T-helper 2 cell (primary cell): ENCODE results near the gene DCTN3.

Experiments
- DNase-seq, 5 experiments: peaks; one replicate each; pipeline versions ENCODE4 v3.0.0 to v3.0.0-alpha.2; 2012 to 2022
- total RNA-seq, 2 donors: gene quantifications; one replicate each; lab custom pipeline; 2026; lab: John Stamatoyannopoulos, UW

The DCTN3 gene
- 14.3 to 25.9 reads per million in 2 donors for total RNA-seq

DNA sequence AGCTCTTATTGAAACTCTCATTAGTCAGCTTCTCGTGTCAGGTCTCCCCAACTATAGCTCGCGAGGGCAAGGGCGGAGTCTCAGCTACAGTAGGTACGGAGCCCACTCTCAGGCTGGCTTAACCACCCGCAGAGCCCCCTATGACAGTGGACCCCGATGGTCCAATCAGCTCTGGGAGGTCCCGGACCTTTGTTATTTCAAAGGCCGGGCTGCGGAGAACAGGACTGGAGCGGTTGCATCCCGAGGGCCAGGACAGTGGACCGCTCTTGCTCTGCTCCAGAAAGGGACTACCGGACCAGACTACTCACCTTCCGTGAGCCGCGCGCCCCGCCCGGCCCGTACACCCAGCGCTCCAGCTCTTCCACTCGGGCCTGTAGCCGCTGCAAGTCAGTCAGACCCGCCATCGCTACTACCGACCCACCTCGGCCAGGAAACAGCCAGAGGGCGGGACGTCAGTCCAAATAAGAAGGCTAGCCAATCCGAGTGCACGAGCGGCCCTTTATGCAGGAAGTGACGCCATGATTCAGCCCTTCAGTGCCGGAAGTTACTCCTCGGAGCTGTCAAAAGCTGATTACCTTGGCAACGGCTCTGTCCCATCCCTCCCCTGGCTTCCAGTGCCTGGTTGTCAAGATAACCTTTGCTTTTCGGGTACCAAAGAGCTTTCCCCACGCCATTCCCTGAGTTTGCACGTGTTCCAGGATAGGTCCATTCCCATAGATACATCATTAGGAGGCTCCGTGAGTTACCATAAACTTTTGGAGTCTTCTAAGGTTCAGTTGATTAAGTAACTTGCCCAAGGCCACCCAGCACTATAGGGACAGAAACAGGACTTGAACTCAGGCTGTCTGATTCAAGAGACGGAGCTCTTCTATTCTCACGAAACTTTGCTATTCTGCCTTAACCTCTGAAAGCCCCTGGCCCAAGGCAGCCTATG, at the start of gene DCTN3:
TSS of gene DCTN3 (minus strand) at position 435 of the 934 bp plus-strand sequence. CDS start at position 404, 31 bp downstream.
- DNase-seq: peak; percentile 67 to 97 (median 87)

DNA sequence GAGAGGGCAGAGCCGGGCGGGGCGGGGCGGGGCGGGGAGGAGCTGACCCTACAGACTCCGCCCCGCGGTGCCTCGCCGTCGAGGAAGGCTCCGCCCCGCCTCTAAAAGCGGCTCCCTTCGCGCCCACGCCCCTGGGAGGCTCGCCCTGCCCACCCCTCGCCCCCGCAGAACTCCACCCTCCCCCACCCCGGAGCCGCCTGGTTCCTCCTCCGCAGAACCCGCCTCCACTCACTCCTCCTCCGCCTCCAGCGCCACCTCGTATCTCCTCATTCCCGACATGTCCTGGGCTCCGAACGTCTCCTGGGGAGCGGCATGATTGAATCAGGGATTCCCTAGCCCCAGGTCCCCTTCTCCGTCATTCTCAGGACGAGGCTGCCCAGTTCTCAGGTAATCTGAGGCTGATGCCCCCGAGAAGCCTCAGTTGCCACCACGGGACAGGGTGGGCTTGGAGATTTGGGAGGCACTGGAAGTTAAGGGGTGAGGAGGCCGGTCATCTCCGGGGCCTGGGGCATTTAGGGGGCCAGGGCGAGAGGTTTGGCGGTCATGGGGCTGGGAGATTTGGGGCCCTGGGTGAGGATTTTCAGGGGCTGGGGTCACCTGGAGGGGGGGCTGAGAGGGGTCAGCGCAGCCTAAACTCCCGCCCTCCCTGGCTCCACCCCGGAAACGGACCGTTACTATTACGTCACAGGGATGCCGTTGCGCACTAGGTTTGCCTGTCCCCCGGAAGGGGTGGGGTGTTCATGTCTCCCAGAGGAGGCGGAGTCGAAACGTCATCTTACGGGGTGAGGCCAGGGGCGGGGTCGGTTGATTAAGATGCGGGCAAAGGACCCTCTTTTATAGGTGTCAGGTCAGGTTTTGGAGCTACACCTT, 45.3 kb upstream of the DCTN3 start:
- peak; percentile 71 to 93 (median 88) for DNase-seq

DNA sequence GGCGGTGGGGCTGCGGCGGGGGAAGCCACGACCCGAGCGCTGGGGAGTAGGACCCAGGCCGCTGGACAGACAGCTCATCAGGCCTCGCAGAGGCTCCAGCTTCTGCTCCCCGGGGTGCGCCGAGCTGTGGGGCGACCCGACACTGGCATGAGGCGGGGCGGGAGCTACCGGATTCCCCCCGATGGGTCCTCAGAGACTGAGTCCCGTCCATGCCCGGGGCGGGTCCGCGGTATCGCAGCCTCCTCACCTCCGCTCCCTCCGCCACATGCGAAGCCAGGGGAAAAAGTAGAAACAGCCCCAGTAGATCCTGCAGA, 44.7 kb upstream of the DCTN3 start:
- DNase-seq: no peak

DNA sequence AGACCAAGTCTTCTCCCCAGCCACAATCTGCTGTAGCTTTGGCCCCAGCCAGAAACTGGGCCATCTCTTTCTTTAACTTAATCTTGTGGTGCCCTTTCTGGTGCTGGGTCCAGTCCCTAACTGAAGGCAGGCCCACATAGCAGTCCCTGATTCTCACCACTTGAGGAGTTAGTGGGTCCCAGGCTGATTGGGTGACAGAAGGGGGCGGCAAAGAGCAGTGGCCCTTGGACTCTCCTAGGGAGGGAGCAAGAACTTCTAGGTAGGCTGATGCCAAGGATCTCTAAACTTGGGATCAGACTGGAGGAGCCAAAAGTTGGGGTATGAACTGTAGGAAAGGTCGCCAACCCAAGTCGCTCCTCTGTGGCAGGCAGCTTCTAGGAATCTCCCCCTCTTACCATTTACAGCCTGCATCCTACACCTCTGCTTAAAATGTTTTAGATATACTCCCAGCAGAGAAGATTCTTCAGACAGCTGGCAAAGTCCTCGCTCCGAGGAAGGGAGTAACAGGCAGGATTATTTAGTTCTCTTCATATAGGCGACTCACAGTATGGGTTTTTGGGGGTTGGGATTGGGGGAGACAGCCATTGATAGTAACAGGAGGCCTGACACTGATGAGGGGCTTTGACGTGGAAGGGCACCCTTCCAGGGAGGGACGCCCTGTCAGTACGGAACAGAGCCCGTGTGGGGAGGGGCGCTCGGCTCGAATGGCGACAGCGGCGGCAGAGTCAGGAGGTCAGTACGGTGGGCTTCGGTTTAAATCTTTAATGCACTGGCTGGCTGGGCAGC, 44.2 kb upstream of the DCTN3 start:
- peak; percentile 48 to 76 (median 55) for DNase-seq

DNA sequence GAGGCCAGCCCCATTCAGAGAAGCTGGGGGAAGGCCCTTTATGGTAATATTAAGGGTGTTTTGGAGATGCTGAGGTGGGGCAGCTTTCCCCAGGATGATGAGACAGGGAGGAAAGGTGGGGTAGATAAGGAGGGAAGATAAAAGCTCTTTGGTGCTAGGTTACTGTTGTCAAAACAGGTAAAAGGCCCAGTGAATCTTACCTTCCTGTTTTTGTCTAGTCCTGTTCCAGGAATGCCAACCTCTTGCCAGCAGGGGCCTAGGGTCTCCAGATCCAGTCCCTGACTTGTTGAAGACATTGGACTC, 43.0 kb upstream of the DCTN3 start:
- peak in 3 of 5 experiments; percentile 32 to 43 (median 38) for DNase-seq

DNA sequence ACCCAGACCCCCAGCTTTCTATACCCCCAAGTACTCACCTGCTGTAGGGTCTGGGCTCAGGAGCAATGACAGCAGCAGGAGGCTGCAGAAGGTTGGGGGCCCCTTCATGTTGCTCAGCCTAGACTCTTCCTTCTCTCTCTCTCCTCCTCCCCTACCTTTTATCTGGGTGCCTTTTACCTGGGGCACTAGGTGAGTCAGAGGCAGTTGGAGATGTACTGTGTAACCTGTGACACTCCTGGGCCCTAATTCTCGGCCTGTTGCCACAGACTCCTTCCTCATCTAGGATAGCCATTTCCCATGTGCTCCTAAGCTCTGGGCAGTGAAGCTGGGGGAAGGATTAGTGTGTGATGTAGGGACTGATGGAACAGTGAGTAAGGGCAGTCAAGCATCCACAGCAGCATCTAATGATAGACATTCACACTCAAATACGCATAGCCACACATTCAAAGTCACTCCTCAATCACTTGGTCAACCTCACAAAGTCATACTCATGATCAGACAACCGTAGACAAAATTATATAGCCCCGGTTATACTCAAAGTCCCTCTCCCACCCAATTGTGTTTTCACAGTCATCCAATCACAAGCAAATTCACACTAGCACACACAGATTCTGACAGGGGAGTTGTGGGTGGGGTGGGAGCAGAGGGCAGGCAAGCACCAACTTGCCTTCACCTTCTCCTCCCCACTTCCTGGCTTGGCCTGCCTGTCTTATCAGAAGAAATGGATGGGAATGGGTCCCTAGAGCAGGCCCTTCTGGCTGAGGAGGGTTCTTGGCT, 42.4 kb upstream of the DCTN3 start, which contains the start of gene CCL27:
TSS of gene CCL27 (minus strand) at position 132 of the 777 bp plus-strand sequence. CDS start at position 108, 24 bp downstream.
- peak in 1 of 5 experiments; percentile 36 for DNase-seq

DNA sequence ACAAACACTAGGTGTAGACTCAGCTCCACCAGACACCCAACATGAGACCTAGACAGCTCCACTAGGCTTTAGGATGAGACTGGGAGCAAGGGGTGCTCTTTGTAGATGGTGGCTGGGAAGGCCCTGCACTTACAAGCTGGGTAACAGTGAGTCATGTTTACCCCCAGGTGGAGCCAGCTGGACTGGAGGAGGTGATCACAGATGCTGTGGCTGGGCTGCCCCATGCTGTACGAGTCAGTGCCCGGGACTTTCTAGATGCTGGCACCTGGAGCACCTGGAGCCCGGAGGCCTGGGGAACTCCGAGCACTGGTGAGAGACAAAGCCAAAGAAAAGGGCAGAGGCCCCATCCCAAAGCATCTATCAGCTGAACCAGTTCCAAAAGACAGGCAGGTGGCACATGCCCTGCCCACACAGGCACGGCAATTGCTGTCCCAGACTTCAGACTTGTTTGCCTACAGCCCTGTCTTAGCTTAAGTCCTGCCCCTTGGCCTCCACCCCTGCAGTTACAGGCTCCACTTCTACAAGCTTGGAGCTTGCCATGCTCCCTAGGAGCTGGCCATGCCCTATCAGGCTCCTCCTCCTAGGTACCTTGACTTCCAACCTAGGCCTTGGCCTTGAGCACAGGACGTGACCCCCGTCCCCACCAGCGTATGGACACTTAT, 39.4 kb upstream of the DCTN3 start:
- no peak for DNase-seq

DNA sequence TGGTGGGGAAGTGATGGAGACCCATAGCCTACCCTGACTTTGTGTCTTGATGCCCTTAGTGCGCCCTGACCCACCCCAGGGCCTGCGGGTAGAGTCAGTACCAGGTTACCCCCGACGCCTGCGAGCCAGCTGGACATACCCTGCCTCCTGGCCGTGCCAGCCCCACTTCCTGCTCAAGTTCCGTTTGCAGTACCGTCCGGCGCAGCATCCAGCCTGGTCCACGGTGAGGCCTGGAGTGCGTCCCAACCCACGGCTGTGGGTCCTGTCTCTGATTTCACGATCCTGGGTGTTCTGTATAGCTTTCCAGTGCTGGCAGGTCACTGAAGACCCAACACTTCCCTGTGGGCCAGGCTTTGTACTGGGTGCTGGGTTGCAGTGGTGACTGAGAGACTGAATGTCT, 38.2 kb upstream of the DCTN3 start:
- DNase-seq: no peak

DNA sequence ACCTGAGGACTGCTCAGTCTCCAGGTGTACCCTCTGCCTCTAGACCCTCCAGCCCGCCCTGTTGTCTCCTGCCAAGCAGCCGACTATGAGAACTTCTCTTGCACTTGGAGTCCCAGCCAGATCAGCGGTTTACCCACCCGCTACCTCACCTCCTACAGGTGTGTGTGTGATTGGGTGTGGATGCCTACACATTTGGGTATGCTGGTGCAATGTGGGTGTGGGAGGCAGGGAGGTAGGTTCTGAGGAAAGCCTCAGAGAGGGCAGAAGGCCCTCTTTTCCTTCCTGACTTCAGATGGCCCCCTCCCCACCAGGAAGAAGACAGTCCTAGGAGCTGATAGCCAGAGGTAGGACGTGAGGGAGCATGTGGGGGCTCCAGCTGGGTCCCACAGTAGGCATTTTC, 36.7 kb upstream of the DCTN3 start:
- DNase-seq: no peak

DNA sequence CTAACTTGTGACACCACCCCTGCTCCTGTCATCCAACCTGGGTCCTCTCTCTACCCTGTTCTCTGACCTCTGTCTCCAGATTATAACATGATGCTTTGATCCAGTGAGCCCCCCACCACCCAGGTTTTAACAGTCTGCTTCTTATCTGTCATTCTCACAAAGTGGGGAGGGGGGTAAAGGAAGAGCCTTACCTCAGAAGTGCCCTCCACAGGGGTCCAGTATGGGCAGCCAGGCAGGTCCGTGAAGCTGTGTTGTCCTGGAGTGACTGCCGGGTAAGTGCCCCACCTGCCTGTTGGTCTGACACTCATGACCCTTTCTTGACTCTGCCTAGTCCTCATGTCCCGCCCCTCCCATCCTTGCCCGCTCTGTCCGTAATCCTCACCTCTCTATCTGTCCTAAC, 35.1 kb upstream of the DCTN3 start:
- DNase-seq: no peak

DNA sequence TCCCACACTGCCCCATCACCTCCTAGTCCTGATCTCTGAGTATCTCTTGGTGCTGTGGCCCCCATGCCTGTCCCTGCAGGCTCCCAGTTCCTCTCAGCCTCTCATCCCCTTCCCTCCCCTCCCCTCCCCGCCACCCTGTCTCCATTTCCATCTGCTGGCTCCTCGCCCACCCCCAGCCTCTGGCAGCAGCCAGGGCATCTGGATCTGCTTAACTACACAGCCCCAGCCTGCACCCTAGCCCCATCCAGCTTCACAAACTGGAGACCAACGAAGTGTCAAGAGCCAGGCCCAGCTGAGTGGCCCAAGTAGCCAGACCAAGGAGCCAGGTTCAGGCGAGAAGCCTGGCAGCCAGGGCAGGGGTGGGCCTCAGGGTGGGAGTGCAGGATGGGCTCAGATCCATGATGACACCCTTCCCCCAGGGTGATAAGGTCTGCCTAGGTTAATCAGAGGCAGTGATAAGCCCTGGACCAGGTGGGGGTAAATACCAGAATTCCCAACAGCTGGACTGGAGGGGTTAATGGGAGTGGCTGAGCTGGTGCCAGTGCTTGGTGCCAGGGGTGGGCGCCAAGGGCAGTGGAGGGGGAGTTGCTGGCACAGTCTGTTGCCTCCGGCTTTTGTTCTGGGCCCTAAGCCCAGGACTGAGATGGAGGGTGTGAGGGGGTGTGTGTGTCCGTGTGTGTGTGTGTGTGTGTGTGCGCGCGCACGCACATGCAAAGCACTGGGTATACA, 34.2 kb upstream of the DCTN3 start:
- no peak for DNase-seq

DNA sequence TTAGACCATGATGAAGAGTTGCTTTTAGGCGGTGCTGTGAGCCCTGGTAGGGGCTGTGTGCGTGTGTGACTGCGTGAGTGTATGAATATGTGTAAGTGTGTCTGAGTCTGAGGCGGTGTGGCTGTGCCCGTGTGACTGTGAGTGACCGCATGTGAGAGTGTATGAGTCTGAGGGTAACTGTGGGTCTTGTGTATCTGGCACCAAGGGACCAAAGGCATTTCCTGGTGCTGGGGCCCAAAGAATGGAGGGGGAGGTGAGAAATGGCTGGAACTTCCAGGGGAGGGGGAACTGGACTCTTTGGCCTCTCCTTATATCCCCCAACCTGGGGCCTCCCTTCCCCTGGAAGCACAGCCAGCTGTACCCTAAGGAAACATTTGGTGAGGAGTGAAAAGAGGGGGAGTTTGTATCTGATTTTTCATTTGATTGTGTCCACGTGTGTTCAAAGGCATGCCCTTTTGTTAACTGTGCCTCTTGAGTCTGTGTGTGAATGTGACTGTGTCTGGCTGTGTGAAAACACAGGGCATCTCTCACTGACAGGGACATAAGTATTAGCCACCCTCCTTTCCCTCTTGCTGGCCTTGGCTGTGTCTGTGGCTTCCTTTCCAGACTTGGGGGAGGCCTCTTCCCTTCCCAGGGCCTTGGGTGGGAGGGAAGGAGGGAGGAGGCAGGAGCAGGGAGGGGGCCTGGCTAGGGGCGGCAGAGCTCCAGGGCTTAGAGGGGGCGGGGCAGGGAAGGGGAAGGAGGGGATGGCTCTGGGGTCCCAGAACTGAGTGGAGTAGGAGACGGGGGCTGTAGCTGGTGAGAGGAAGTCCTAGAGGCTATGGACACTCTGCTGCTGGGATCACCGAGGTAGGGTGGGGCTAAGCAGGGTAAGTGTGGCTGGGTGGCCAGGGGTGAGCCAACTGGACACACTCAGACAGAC, 33.1 kb upstream of the DCTN3 start:
- DNase-seq: no peak

DNA sequence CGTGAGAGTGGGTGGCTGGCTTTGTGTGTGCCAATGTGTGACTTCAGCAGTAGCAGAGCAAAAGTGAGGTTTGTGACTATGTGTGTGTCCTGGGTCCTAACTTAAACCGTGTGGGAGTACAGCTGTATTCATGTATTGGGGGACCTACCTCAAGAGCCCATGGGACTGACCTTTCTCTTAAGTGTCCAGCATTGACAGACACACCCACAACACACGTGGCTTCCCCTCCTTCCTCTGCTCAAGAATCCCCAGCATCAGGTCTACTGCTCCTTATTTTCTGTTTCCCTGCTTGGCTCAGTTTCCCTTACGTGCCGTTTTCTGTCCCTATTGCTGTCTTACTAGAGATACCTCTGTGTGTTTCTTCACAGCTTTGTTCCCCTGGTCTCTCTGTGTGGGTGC, 32.3 kb upstream of the DCTN3 start:
- DNase-seq: no peak

DNA sequence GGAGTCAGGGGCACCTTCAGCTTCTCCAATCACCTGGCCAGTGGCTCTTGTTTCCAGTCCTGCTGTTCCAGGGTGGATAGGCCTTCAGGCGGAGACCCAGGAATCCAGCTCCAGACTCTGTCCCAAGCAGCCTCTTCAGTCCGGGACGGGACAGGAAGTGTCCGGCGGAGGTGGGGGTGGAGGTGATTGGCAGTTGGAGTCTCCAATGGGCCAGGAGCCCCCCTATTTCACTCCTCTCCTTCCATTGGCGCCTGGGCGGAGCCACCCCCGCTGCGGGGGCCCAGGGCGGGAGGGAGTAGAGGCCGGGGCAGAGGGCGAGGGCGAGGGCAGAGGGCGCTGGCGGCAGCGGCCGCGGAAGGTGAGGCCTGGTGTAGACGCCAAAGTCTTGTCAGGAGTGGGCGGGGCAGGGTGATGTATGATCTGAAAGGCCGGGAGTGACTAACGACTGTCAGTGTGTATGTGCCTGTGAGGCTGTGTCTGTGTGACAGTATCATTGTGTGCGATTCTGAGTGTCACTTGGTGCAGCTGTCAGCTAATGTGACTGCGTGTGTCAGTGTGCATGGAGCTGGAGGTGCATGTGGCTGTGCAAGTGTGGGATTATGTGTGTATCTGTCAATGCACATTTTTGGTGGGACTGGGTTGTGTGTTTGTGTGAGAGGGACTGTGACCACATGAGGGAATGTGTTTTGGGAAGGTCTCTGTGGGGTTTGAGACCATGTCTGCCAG, 31.7 kb upstream of the DCTN3 start, which contains the start of gene IL11RA:
TSS of gene IL11RA (plus strand) at position 310 of the 726 bp plus-strand sequence. CDS start 3,033 bp downstream, outside the sequence.
- DNase-seq: peak in 2 of 5 experiments; percentile 44 to 79

DNA sequence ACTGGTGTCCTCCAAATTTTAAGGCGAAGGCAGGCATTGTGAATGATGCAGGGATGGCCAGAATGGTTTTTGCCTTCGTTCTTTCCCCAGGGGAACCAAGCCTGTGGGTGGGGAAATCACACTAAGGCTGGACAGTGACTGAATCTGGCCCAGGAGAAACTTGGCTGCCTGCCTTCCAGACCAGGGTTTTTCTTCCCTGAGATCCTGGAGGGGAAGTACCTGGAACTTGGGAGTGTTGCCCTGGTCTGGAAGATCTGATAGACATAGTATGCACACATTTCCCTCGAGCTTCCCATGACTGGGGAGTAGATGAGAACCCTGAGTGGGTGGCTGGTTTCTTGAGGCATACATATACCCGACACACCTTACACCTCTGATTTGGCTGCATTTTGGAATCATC, 31.0 kb upstream of the DCTN3 start:
- DNase-seq: no peak

DNA sequence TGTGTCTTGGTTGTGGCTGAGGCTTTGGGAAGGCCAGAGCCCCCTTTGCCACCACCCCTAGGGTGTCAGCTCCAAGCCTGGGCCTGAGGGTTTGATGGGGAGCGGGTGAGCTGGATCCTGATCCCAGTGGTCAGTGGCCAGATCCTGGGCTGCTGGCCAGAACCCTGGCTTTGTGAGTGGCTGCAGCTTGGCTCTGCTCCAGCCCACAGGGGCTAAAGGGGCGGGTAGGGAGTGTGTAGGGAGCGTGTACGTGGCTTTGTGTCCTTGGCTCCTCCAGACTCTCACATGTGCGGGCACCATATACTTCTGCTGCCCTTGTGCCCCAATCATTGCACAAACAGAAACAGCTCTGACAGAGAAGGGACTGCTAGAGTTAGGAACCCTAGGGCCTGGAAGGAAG, 30.5 kb upstream of the DCTN3 start:
- no peak for DNase-seq

DNA sequence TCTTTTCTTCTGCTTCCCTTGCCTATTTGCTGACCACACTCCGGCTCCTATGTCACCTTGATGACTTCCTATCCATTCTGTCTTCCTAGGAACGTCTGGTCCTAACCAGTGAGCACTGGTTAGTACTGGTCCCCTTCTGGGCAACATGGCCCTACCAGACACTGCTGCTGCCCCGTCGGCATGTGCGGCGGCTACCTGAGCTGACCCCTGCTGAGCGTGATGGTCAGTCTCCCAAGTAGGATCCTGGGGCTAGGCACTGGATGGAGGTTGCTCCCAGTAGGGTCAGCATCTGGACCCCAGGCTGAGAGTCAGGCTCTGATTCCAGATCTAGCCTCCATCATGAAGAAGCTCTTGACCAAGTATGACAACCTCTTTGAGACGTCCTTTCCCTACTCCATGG, 28.4 kb upstream of the DCTN3 start:
- no peak for DNase-seq

DNA sequence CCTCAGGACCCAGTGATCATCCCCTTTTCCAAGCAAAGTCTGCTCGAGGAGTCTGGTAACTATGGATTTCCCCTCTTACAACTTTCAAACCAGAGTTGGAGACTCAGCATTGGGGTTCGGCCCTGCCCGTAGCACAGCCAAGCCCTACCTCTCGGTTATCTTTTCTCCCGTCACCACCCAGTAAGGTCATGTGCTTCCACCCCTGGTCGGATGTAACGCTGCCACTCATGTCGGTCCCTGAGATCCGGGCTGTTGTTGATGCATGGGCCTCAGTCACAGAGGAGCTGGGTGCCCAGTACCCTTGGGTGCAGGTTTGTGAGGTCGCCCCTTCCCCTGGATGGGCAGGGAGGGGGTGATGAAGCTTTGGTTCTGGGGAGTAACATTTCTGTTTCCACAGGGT, 27.4 kb upstream of the DCTN3 start:
- peak in 1 of 5 experiments; percentile 72 for DNase-seq

DNA sequence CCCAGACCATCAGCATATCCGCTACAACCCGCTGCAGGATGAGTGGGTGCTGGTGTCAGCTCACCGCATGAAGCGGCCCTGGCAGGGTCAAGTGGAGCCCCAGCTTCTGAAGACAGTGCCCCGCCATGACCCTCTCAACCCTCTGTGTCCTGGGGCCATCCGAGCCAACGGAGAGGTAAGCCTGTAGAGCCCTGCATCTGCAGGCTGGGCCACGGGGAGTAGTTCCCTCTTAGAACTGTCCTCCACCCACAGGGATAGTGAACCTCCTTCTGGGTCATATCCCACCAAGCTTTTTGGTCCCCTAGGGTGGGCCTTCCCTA, 26.7 kb upstream of the DCTN3 start:
- DNase-seq: no peak
